Progenitor cell of endocrine pancreas (in vitro differentiated cells): ENCODE results near the gene ACP1. TPM values are rescaled to one million over a fixed set of nuclear protein-coding genes. Genes with fewer than 3 reads are reported as not detected.

Experiments
- DNase-seq: peaks from one replicate; pipeline ENCODE4 v3.0.0; 2021; ENCODE audit warnings: low spot score; ENCODE audit not compliant: unreplicated experiment
- H3K27ac Mint-ChIP-seq: 2 replicates; pipeline ENCODE4 v1.8.0; 2021; ENCODE audit warnings: mild to moderate bottlenecking, moderate library complexity, mixed read lengths
- H3K27me3 Mint-ChIP-seq: 2 replicates; pipeline ENCODE4 v1.8.0; 2021; ENCODE audit warnings: mixed read lengths
- H3K36me3 Mint-ChIP-seq: 2 replicates; pipeline ENCODE4 v1.8.0; 2022; ENCODE audit warnings: mixed read lengths; ENCODE audit not compliant: insufficient read depth
- H3K4me1 Mint-ChIP-seq: 2 replicates; pipeline ENCODE4 v1.8.0; 2021; ENCODE audit warnings: low read depth, mixed read lengths
- H3K4me3 Mint-ChIP-seq: 2 replicates; pipeline ENCODE4 v1.8.0; 2021; ENCODE audit warnings: low read depth, mild to moderate bottlenecking, moderate library complexity, mixed read lengths
- H3K9me3 Mint-ChIP-seq: 2 replicates; pipeline ENCODE4 v1.8.0; 2021; ENCODE audit warnings: low read depth, mixed read lengths
- CTCF ChIP-seq: fragments of 200-600 bp; sonication (generic); IDR thresholded peaks from one replicate; pipeline ENCODE4 v1.5.0; 2021; ENCODE audit warnings: antibody characterized with exemption, mild to moderate bottlenecking; ENCODE audit not compliant: unreplicated experiment
- total RNA-seq: library from RNA; stranded (reverse); gene quantifications from 2 replicates; pipeline ENCODE4 v1.2.1, GENCODE V29; 2021

Gene ACP1
- total RNA-seq, 1 donor from 2014 or later: 111 TPM

DNA sequence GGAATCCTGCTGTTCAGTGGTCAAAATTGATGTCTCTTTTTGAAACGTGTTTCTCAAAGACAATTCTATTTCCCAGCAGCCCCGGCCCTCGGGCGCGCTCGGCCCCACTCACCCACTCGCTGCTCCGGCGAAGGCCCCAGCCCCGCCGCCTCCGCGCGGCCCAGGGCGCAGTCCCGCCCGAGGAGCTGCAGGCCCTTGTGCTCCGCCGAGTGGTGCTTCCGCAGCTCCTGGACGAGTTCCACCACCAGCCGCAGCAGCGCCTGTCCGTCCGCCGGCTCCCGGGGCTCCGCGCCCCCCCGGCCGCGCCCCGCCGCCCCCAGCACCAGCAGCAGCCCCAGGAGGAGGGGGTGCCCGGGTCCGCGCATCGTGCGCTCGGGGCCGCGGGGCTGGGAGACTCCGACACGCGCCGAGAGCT, 22.7 kb downstream of the ACP1 start:
- H3K4me3 Mint-ChIP-seq: peak overlapping the region; percentile 63
- DNase-seq: peak; percentile 19
- peaks cover 9% of the 10 kb centered on the region for H3K4me1 Mint-ChIP-seq

GRCh38 chr2:287911-288757, 23.4 kb downstream of the ACP1 start, which contains the start of gene ALKAL2:
ALKAL2 (minus strand) TSS chr2:288091; CDS start chr2:287835, 256 bp downstream.
- peaks cover 9% of the 10 kb centered on the region for H3K4me1 Mint-ChIP-seq
- no peak for TF ChIP-seq CTCF
- H3K27me3 Mint-ChIP-seq: peaks cover 55% of the 10 kb centered on the region
- no peaks in the 10 kb centered on the region for H3K9me3 Mint-ChIP-seq
- DNase-seq: peak; percentile 18
- H3K27ac Mint-ChIP-seq: no peak within 1 kb of the TSS
- no peaks in the 10 kb centered on the region for H3K36me3 Mint-ChIP-seq
- peak within 1 kb of the TSS; percentile 63 for H3K4me3 Mint-ChIP-seq

More for the DNA sequence above, 22.7 kb downstream of the ACP1 start:
- TF ChIP-seq CTCF: no peak
- H3K27me3 Mint-ChIP-seq: peaks cover 53% of the 10 kb centered on the region
- no peak overlapping the region for H3K27ac Mint-ChIP-seq
- H3K36me3 Mint-ChIP-seq: no peaks in the 10 kb centered on the region
- no peaks in the 10 kb centered on the region for H3K9me3 Mint-ChIP-seq

GRCh38 chr2:288758-289361, 24.1 kb downstream of the ACP1 start:
- Mint-ChIP-seq H3K36me3 (no peaks in the 10 kb centered on the region), H3K27ac (no peak overlapping the region), H3K4me3 (no peak overlapping the region), H3K4me1 (peaks cover 9% of the 10 kb centered on the region), H3K27me3 (peaks cover 55% of the 10 kb centered on the region), H3K9me3 (no peaks in the 10 kb centered on the region)
- no peak for DNase-seq
- TF ChIP-seq CTCF: no peak

GRCh38 chr2:289362-290089, 24.8 kb downstream of the ACP1 start:
- no peak for TF ChIP-seq CTCF
- Mint-ChIP-seq H3K4me1 (peaks cover 9% of the 10 kb centered on the region), H3K27me3 (peaks cover 53% of the 10 kb centered on the region), H3K27ac (no peak overlapping the region), H3K4me3 (peak overlapping the region; percentile 67), H3K36me3 (no peaks in the 10 kb centered on the region), H3K9me3 (no peaks in the 10 kb centered on the region)
- DNase-seq: no peak

- Mint-ChIP-seq H3K4me1 (peaks cover 9% of the 10 kb centered on the region), H3K27me3 (peaks cover 52% of the 10 kb centered on the region), H3K36me3 (no peaks in the 10 kb centered on the region), H3K27ac (no peak overlapping the region), H3K4me3 (peak overlapping the region; percentile 67), H3K9me3 (no peaks in the 10 kb centered on the region)
- DNase-seq: peak; percentile 55
- peak; percentile 73 for TF ChIP-seq CTCF
These were observed 25.5 kb downstream of the ACP1 start for GRCh38 chr2:290090-290722.
